D341Med (cell line): Measurements from ENCODE around the gene WIZ.
A peak's percentile ranks its signal among the peaks of the same experiment; 100 is the strongest.

ENCODE experiments used
- DNase-seq: peaks from one replicate; pipeline ENCODE4 v3.0.0; 2012; ENCODE audit warnings: low spot score

WIZ gene

GRCh38 chr19:15445807-15446376 lies 3.9 kb downstream of the WIZ start:
- DNase-seq: no peak

- no peak for DNase-seq
Measured at GRCh38 chr19:15445227-15445605, 4.5 kb downstream of the WIZ start.

GRCh38 chr19:15444505-15445226 lies 5.1 kb downstream of the WIZ start:
- no peak for DNase-seq

- no peak for DNase-seq
Measured at GRCh38 chr19:15443838-15444237, 5.9 kb downstream of the WIZ start.

GRCh38 chr19:15443325-15443724 lies 6.4 kb downstream of the WIZ start:
- no peak for DNase-seq

GRCh38 chr19:15442142-15442920 lies 7.4 kb downstream of the WIZ start:
- no peak for DNase-seq

GRCh38 chr19:15441317-15441716 lies 8.4 kb downstream of the WIZ start:
- DNase-seq: no peak

- DNase-seq: no peak
Measured at GRCh38 chr19:15439821-15440641, 9.7 kb downstream of the WIZ start.

GRCh38 chr19:15439078-15439799 lies 10.5 kb downstream of the WIZ start:
- DNase-seq: no peak

- no peak for DNase-seq
Measured at GRCh38 chr19:15438577-15438976, 11.2 kb downstream of the WIZ start.

GRCh38 chr19:15438124-15438496 lies 11.6 kb downstream of the WIZ start:
- no peak for DNase-seq

- DNase-seq: no peak
Measured at GRCh38 chr19:15437355-15438123, 12.2 kb downstream of the WIZ start.

GRCh38 chr19:15436826-15437110 lies 13.0 kb downstream of the WIZ start:
- no peak for DNase-seq

- DNase-seq: no peak
Measured at GRCh38 chr19:15436012-15436825, 13.5 kb downstream of the WIZ start.

- no peak for DNase-seq
Measured at GRCh38 chr19:15433519-15434069, 16.2 kb downstream of the WIZ start.

- peak; percentile 99 for DNase-seq
Measured at GRCh38 chr19:15432629-15433518, 16.9 kb downstream of the WIZ start.

- DNase-seq: peak; percentile 56
Measured at GRCh38 chr19:15432018-15432494, 17.7 kb downstream of the WIZ start.

GRCh38 chr19:15431396-15432017 lies 18.2 kb downstream of the WIZ start:
- DNase-seq: no peak
